Mesothelial cell of epicardium (in vitro differentiated cells): ENCODE measurements around the gene APOL3. TPM values are rescaled to one million over a fixed set of nuclear protein-coding genes. Genes with fewer than 3 reads are reported as not detected.
"Not testable (repeated sequence)": the region's sequence is repeated elsewhere in the genome, so short reads cannot be mapped to it uniquely, and the experiment has no call there.

Experiments used
- DNase-seq, 2 experiments: peaks; one replicate each; pipeline ENCODE4 v3.0.0; 2021; ENCODE audit warnings: low spot score in 2 of 2; ENCODE audit not compliant: unreplicated experiment in 2 of 2
- H3K27ac Mint-ChIP-seq: 2 replicates; pipeline ENCODE4 v1.8.0; 2021; ENCODE audit warnings: mixed read lengths
- H3K27me3 Mint-ChIP-seq: 2 replicates; pipeline ENCODE4 v1.8.0; 2021; ENCODE audit warnings: low read depth, mixed read lengths
- H3K36me3 Mint-ChIP-seq: 2 replicates; pipeline ENCODE4 v1.8.0; 2021; ENCODE audit warnings: mixed read lengths
- H3K4me1 Mint-ChIP-seq: 2 replicates; pipeline ENCODE4 v1.8.0; 2021; ENCODE audit warnings: mixed read lengths
- H3K4me3 Mint-ChIP-seq: 2 replicates; pipeline ENCODE4 v1.8.0; 2021; ENCODE audit warnings: mild to moderate bottlenecking, moderate library complexity, mixed read lengths
- H3K9me3 Mint-ChIP-seq: 2 replicates; pipeline ENCODE4 v1.8.0; 2021; ENCODE audit warnings: mixed read lengths
- total RNA-seq: library from RNA; stranded (reverse); gene quantifications from 3 replicates; pipeline ENCODE4 v1.2.1, GENCODE V29; 2021
- TF ChIP-seq, protein P1 (sequence below): fragments of 200-600 bp; sonication (generic); IDR thresholded peaks from one replicate; pipeline ENCODE4 v1.5.0; 2021; ENCODE audit warnings: antibody characterized with exemption; ENCODE audit not compliant: unreplicated experiment

The APOL3 gene
- total RNA-seq, 1 donor from 2014 or later: 1.8 TPM

GRCh38 chr22:36204632-36205015 is 44.1 kb upstream of the APOL3 start:
- Mint-ChIP-seq H3K4me1 (peaks cover 61% of the 10 kb centered on the region), H3K27me3 (no peaks in the 10 kb centered on the region), H3K36me3 (peaks cover 5% of the 10 kb centered on the region), H3K27ac (peak overlapping the region; percentile 13), H3K9me3 (peaks cover 8% of the 10 kb centered on the region), H3K4me3 (no peak overlapping the region)
- no peak for DNase-seq
- TF ChIP-seq, protein P1, sequence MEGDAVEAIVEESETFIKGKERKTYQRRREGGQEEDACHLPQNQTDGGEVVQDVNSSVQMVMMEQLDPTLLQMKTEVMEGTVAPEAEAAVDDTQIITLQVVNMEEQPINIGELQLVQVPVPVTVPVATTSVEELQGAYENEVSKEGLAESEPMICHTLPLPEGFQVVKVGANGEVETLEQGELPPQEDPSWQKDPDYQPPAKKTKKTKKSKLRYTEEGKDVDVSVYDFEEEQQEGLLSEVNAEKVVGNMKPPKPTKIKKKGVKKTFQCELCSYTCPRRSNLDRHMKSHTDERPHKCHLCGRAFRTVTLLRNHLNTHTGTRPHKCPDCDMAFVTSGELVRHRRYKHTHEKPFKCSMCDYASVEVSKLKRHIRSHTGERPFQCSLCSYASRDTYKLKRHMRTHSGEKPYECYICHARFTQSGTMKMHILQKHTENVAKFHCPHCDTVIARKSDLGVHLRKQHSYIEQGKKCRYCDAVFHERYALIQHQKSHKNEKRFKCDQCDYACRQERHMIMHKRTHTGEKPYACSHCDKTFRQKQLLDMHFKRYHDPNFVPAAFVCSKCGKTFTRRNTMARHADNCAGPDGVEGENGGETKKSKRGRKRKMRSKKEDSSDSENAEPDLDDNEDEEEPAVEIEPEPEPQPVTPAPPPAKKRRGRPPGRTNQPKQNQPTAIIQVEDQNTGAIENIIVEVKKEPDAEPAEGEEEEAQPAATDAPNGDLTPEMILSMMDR: no peak

GRCh38 chr22:36204001-36204631 is 43.6 kb upstream of the APOL3 start:
- DNase-seq: no peak
- Mint-ChIP-seq H3K27me3 (no peaks in the 10 kb centered on the region), H3K4me3 (no peak overlapping the region)

GRCh38 chr22:36203441-36203840 is 42.9 kb upstream of the APOL3 start:
- H3K36me3 Mint-ChIP-seq: not testable (repeated sequence)
- peaks cover 68% of the 10 kb centered on the region for H3K4me1 Mint-ChIP-seq

More at GRCh38 chr22:36204001-36204631, 43.6 kb upstream of the APOL3 start:
- TF ChIP-seq, protein P1: no peak
- H3K9me3 Mint-ChIP-seq: peaks cover 4% of the 10 kb centered on the region
- H3K27ac Mint-ChIP-seq: peak overlapping the region; percentile 97
- H3K36me3 Mint-ChIP-seq: peaks cover 1% of the 10 kb centered on the region
- H3K4me1 Mint-ChIP-seq: peaks cover 65% of the 10 kb centered on the region

DNA sequence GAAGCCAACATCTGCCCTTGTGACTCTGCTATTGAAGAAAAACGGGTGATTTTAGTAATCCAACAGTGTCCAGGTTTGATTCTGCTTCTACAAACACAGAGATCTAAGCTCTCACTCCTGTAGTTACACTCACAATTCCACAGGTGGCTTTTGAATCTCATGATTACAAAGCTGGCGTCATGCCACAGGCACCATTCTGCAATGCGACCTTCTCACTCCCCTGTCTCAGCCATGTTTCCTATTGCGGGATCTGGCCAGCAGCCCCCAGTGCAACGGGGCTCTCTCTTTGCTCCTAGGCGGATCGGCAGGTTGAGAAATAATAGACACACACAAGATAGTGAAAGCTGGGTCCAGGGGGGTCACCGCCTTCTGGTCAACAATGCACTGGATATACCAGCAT is 42.4 kb upstream of the APOL3 start:
- H3K27ac Mint-ChIP-seq: peak overlapping the region; percentile 97
- peak overlapping the region; percentile 36 for H3K4me3 Mint-ChIP-seq
- not testable (repeated sequence) for H3K27me3 Mint-ChIP-seq, H3K9me3 Mint-ChIP-seq, H3K36me3 Mint-ChIP-seq
- peaks cover 73% of the 10 kb centered on the region for H3K4me1 Mint-ChIP-seq
- peak in 1 of 2 experiments; percentile 57 for DNase-seq

More at GRCh38 chr22:36203441-36203840, 42.9 kb upstream of the APOL3 start:
- H3K27me3 Mint-ChIP-seq, H3K9me3 Mint-ChIP-seq, DNase-seq: not testable (repeated sequence)
- Mint-ChIP-seq H3K4me3 (peak overlapping the region; percentile 36), H3K27ac (peak overlapping the region; percentile 97)

- H3K4me1 Mint-ChIP-seq: peaks cover 81% of the 10 kb centered on the region
- peak within 1 kb of the TSS; percentile 97 for H3K27ac Mint-ChIP-seq
- peak in 1 of 2 experiments; percentile 58 for DNase-seq
These were observed 41.2 kb upstream of the APOL3 start, which contains the start of gene APOL4 for GRCh38 chr22:36201630-36202319. APOL4 (minus strand) TSS chr22:36201809; CDS start chr22:36201734, 75 bp downstream.

DNA sequence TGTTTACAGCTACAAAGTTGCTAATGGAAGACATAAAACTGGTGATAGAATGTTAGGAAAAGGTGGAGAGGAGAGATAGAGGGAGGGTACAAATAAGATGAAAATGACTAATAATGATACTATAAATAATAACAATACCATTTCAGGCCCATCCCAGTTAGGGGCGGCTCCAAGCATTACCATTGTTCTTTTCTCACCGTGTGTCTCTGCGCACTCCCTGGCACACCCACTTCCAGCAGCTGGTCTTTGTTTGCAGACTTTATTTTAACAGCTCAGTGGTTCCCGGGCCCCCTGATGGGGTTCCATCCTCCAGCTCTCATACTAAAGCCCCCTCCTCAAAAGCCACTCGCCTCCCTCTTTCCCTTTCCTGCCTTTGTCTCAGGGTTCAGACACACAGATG is 40.5 kb upstream of the APOL3 start:
- peak overlapping the region; percentile 73 for H3K27ac Mint-ChIP-seq
- DNase-seq, H3K27me3 Mint-ChIP-seq, H3K9me3 Mint-ChIP-seq, H3K36me3 Mint-ChIP-seq: not testable (repeated sequence)
- peaks cover 81% of the 10 kb centered on the region for H3K4me1 Mint-ChIP-seq
- H3K4me3 Mint-ChIP-seq: peak overlapping the region; percentile 44

More at GRCh38 chr22:36201630-36202319, 41.2 kb upstream of the APOL3 start, which contains the start of gene APOL4:
- TF ChIP-seq, protein P1: no peak
- no peaks in the 10 kb centered on the region for H3K36me3 Mint-ChIP-seq
- no peaks in the 10 kb centered on the region for H3K9me3 Mint-ChIP-seq
- no peaks in the 10 kb centered on the region for H3K27me3 Mint-ChIP-seq
- H3K4me3 Mint-ChIP-seq: peak within 1 kb of the TSS; percentile 44

DNA sequence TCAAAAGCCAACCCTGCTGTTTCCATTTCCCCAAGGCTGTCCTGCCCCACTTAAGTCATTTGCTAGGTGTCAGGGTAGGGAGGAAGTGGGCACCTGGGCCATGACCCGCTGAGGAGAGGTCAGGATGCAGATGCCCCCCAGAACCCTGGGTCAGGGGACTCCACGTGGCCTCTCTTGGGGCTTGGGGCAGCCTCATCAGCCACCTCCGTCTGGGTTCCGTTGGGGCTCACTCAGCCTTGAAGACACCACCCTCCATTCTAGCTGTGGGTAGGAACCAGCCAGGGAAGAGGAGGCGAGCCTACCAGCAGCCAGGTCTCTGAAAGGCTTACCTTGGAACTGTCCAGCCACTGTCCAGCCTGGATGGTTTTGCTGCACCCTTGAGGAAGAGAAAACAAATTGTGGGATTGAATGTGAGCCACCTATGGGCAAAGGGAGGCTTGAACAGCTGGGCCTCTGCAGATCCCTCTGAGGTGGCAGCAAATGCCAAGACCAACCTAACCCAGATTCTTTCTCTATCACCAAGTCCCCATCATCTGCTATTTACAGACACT is 38.5 kb upstream of the APOL3 start:
- Mint-ChIP-seq H3K36me3 (no peaks in the 10 kb centered on the region), H3K4me3 (no peak overlapping the region), H3K27ac (peak overlapping the region; percentile 72), H3K9me3 (no peaks in the 10 kb centered on the region), H3K4me1 (peaks cover 80% of the 10 kb centered on the region), H3K27me3 (no peaks in the 10 kb centered on the region)
- DNase-seq: no peak
- TF ChIP-seq, protein P1: no peak
